ENCODE results near the gene INVS. TPM values are rescaled to one million over a fixed set of nuclear protein-coding genes. Genes with fewer than 3 reads are reported as not detected.

The INVS gene
- total and polyA plus RNA-seq, 2 of the 4 experiments (the other 2 are of a cell fraction) = 9.2 to 33.5 TPM

GRCh38 chr9:100191264-100191663 is 92.2 kb downstream of the INVS start:
- no peak overlapping the region for H2BK120ac ChIP-seq (ENCODE audit: low read depth, low read length)
- no peak overlapping the region for H2BK20ac ChIP-seq (ENCODE audit: low read depth, low read length)
- H4K20me1 ChIP-seq (ENCODE audit: insufficient read depth, low read length) = no peaks in the 10 kb centered on the region
- no peaks in the 10 kb centered on the region for H3K36me3 ChIP-seq (ENCODE audit: control insufficient read depth, insufficient read depth, low read length)
- H4K8ac ChIP-seq (ENCODE audit: low read depth in 2 of 2, low read length in 2 of 2) = no peak overlapping the region
- no peaks in the 10 kb centered on the region for H3K4me1 ChIP-seq (ENCODE audit: control insufficient read depth, insufficient read depth, low read length)
- H3K14ac ChIP-seq (replicated peaks; ENCODE audit: low read depth, low read length) = no peak overlapping the region
- no peak overlapping the region for H2AK9ac ChIP-seq (replicated peaks; ENCODE audit: low read depth, low read length, poor library complexity)
- no peaks in the 10 kb centered on the region for H3K9me1 ChIP-seq (ENCODE audit: insufficient read depth, low read length)
- intact Hi-C loops (cut with micrococcal nuclease) = no loop called here
- dilution Hi-C loops (cut with HindIII; ENCODE audit: low sequenced_read_pairs, unreplicated experiment) = no loop called here
- H4K5ac ChIP-seq (ENCODE audit: low read depth, low read length) = no peak overlapping the region
- H3K79me1 ChIP-seq (ENCODE audit: low read depth in 1 of 2, low read length in 2 of 2) = peaks cover 0 to 6% of the 10 kb centered on the region in 2 experiments; a peak in 2 of 4 replicates
- no peak overlapping the region for H3K27ac ChIP-seq (ENCODE audit: insufficient read depth, low read length)
- no peak overlapping the region for H3K56ac ChIP-seq (ENCODE audit: extremely low read depth, insufficient read depth, low read length)
- H3K4me2 ChIP-seq (ENCODE audit: low read depth, low read length) = no peak overlapping the region
- ATAC-seq (ENCODE audit: low read depth) = no peak
- no peak overlapping the region for H2AK5ac ChIP-seq (ENCODE audit: low read depth, low read length)
- POLR2A ChIA-PET (ENCODE audit: unreplicated experiment) = no interaction called here
- no peak overlapping the region for H3K4me3 ChIP-seq (ENCODE audit: insufficient read depth, low read depth, low read length)
- CTCF ChIA-PET = no interaction called here
- no peak overlapping the region for H3K9ac ChIP-seq (ENCODE audit: low read depth, low read length)
- H4K91ac ChIP-seq (ENCODE audit: insufficient read depth, low read depth, low read length) = no peak overlapping the region
- no peak for DNase-seq
- in situ Hi-C loops (cut with MboI; ENCODE audit: low sequenced_read_pairs) = no loop called here
- no peak overlapping the region for H2BK5ac ChIP-seq (ENCODE audit: low read depth, low read length, poor library complexity, severe bottlenecking)
- no peak overlapping the region for H3K18ac ChIP-seq (ENCODE audit: low read depth, low read length)
- TF ChIP-seq MXI1 (IDR thresholded peaks at IDR 0.05; ENCODE audit: borderline replicate concordance, low read depth, low read length) = no peak
- no peak for TF ChIP-seq NFE2L2 (IDR thresholded peaks at IDR 0.05; ENCODE audit: low read depth, low read length)
- TF ChIP-seq USF2 (IDR thresholded peaks at IDR 0.05; ENCODE audit: low read depth, low read length) = no peak
- no peak for TF ChIP-seq BHLHE40 (IDR thresholded peaks at IDR 0.05; ENCODE audit: low read depth, low read length)
- no peak for TF ChIP-seq SMC3 (IDR thresholded peaks at IDR 0.05; ENCODE audit: low read depth, low read length)
- TF ChIP-seq FOS (IDR thresholded peaks at IDR 0.05; ENCODE audit: low read depth, low read length) = no peak
- TF ChIP-seq, protein P1, sequence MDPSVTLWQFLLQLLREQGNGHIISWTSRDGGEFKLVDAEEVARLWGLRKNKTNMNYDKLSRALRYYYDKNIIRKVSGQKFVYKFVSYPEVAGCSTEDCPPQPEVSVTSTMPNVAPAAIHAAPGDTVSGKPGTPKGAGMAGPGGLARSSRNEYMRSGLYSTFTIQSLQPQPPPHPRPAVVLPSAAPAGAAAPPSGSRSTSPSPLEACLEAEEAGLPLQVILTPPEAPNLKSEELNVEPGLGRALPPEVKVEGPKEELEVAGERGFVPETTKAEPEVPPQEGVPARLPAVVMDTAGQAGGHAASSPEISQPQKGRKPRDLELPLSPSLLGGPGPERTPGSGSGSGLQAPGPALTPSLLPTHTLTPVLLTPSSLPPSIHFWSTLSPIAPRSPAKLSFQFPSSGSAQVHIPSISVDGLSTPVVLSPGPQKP (IDR thresholded peaks at IDR 0.05; ENCODE audit: borderline replicate concordance, low read depth, low read length) = no peak
- TF ChIP-seq, protein P2, sequence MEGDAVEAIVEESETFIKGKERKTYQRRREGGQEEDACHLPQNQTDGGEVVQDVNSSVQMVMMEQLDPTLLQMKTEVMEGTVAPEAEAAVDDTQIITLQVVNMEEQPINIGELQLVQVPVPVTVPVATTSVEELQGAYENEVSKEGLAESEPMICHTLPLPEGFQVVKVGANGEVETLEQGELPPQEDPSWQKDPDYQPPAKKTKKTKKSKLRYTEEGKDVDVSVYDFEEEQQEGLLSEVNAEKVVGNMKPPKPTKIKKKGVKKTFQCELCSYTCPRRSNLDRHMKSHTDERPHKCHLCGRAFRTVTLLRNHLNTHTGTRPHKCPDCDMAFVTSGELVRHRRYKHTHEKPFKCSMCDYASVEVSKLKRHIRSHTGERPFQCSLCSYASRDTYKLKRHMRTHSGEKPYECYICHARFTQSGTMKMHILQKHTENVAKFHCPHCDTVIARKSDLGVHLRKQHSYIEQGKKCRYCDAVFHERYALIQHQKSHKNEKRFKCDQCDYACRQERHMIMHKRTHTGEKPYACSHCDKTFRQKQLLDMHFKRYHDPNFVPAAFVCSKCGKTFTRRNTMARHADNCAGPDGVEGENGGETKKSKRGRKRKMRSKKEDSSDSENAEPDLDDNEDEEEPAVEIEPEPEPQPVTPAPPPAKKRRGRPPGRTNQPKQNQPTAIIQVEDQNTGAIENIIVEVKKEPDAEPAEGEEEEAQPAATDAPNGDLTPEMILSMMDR (conservative IDR thresholded peaks at IDR 0.05; ENCODE audit: low read depth, low read length) = no peak
- no peaks in the 10 kb centered on the region for H3K27me3 ChIP-seq (ENCODE audit: control insufficient read depth, insufficient read depth, low read length)
- no peak overlapping the region for H2BK15ac ChIP-seq (ENCODE audit: low read depth, low read length)
- H3K23ac ChIP-seq (ENCODE audit: low read depth, low read length) = no peak overlapping the region
- H2AFZ ChIP-seq (replicated peaks; ENCODE audit: low read length, poor library complexity) = no peak overlapping the region
- peaks cover 10% of the 10 kb centered on the region for H3K9me3 ChIP-seq (ENCODE audit: control insufficient read depth, insufficient read depth, low read length)
- BruUV-seq (replicated peaks) = no TSS peak
- no peak overlapping the region for H3K4ac ChIP-seq (ENCODE audit: low read depth, low read length)
